GM21367 (cell line): Measurements from ENCODE around the gene PKIG.

Source experiments
- ATAC-seq: cut with Tn5 transposase; IDR thresholded peaks from one replicate; pipeline ENCODE4 v1.9.1; 2021; ENCODE audit not compliant: unreplicated experiment

Gene PKIG

GRCh38 chr20:44637042-44637441, 54.7 kb downstream of the PKIG start:
- ATAC-seq: no peak

GRCh38 chr20:44637522-44638372, 55.4 kb downstream of the PKIG start:
- ATAC-seq: no peak

GRCh38 chr20:44640522-44640921, 58.1 kb downstream of the PKIG start:
- no peak for ATAC-seq

- no peak for ATAC-seq
These were observed 58.9 kb downstream of the PKIG start for GRCh38 chr20:44641325-44641724.

- no peak for ATAC-seq
These were observed 60.1 kb downstream of the PKIG start for GRCh38 chr20:44642203-44643153.

GRCh38 chr20:44643154-44643519, 60.8 kb downstream of the PKIG start:
- ATAC-seq: no peak

- no peak for ATAC-seq
These were observed 61.3 kb downstream of the PKIG start for GRCh38 chr20:44643596-44644229.

- ATAC-seq: no peak
These were observed 61.8 kb downstream of the PKIG start for GRCh38 chr20:44644230-44644617.

- ATAC-seq: no peak
These were observed 62.3 kb downstream of the PKIG start for GRCh38 chr20:44644667-44645131.

GRCh38 chr20:44646023-44646640, 63.8 kb downstream of the PKIG start:
- ATAC-seq: no peak

- ATAC-seq: peak; percentile 40
These were observed 64.4 kb downstream of the PKIG start for GRCh38 chr20:44646641-44647274.

- ATAC-seq: no peak
These were observed 65.7 kb downstream of the PKIG start for GRCh38 chr20:44648068-44648467.

- no peak for ATAC-seq
These were observed 66.2 kb downstream of the PKIG start for GRCh38 chr20:44648579-44648978.

GRCh38 chr20:44649126-44649525, 66.7 kb downstream of the PKIG start:
- no peak for ATAC-seq

GRCh38 chr20:44649976-44650375, 67.6 kb downstream of the PKIG start:
- no peak for ATAC-seq

- ATAC-seq: no peak
These were observed 68.5 kb downstream of the PKIG start for GRCh38 chr20:44650771-44651433.

- ATAC-seq: no peak
These were observed 69.0 kb downstream of the PKIG start for GRCh38 chr20:44651434-44651683.

GRCh38 chr20:44651684-44652423, 69.5 kb downstream of the PKIG start, which contains the start of gene ADA:
ADA (minus strand) TSS chr20:44651699; CDS start chr20:44651607, 92 bp downstream.
- ATAC-seq: no peak

GRCh38 chr20:44653546-44653945, 71.2 kb downstream of the PKIG start:
- ATAC-seq: no peak
